CD14-positive monocyte (primary cell): Measurements from ENCODE around the gene SLC22A14. TPM values are rescaled to one million over a fixed set of nuclear protein-coding genes. Genes with fewer than 3 reads are reported as not detected.

ENCODE experiments used
- DNase-seq, 3 donors: peaks; one replicate each; pipeline ENCODE4 v3.0.0-alpha.2; 2011 to 2022
- H2AFZ ChIP-seq: 2 replicates; pipeline ENCODE4 v1.6.0; 2012; ENCODE audit warnings: mild to moderate bottlenecking, low read depth, low read length, inconsistent platforms; ENCODE audit not compliant: insufficient read depth, poor library complexity, severe bottlenecking
- H3K27ac ChIP-seq, 2 donors: 1 replicate in 1 of 2; 2 replicates in 1 of 2; pipeline ENCODE4 v1.5.1; 2012 to 2013; ENCODE audit warnings: low read length in 2 of 2, control low read depth in 1 of 2, inconsistent platforms in 1 of 2, low read depth in 1 of 2, mild to moderate bottlenecking in 1 of 2
- H3K27me3 ChIP-seq, 2 donors: one replicate each; pipeline versions ENCODE4 v1.6.0 to v1.6.1; 2011 to 2013; ENCODE audit warnings: low read length in 2 of 2; ENCODE audit not compliant: control insufficient read depth in 2 of 2, insufficient read depth in 2 of 2
- H3K36me3 ChIP-seq, 2 donors: replicated peaks in 1 of 2; 1 replicate in 1 of 2; 2 replicates in 1 of 2; pipeline versions ENCODE4 v1.5.1 to v1.6.1; 2012 to 2013; ENCODE audit warnings: low read length in 2 of 2, control low read depth in 1 of 2, inconsistent platforms in 1 of 2, mild to moderate bottlenecking in 1 of 2; ENCODE audit not compliant: insufficient read depth in 2 of 2, control insufficient read depth in 1 of 2
- H3K4me1 ChIP-seq, 2 donors: 1 replicate in 1 of 2; 2 replicates in 1 of 2; pipeline versions ENCODE4 v1.5.1 to v1.6.1; 2012 to 2013; ENCODE audit warnings: low read length in 2 of 2, control low read depth in 1 of 2, inconsistent platforms in 1 of 2, mild to moderate bottlenecking in 1 of 2, moderate library complexity in 1 of 2; ENCODE audit not compliant: insufficient read depth in 2 of 2, control insufficient read depth in 1 of 2
- H3K4me2 ChIP-seq: replicated peaks from 2 replicates; pipeline ENCODE3; 2012; ENCODE audit warnings: low read length, moderate library complexity, mild to moderate bottlenecking; ENCODE audit not compliant: poor library complexity, severe bottlenecking; ENCODE audit errors: extremely low read depth
- H3K4me3 ChIP-seq, 3 experiments: fragments of 200-600 bp in 1 of 3; sonication (generic) in 1 of 3; replicated peaks in 1 of 3; 1 replicate in 2 of 3; 2 replicates in 1 of 3; pipeline ENCODE4 v1.5.1; 2011 to 2013; ENCODE audit warnings: low read length in 3 of 3, mild to moderate bottlenecking in 3 of 3, control low read depth in 2 of 3, low read depth in 2 of 3, inconsistent platforms in 1 of 3, moderate library complexity in 1 of 3
- H3K79me2 ChIP-seq: 2 replicates; pipeline ENCODE4 v1.6.0; 2012; ENCODE audit warnings: mild to moderate bottlenecking, control low read depth, inconsistent platforms, low read length, moderate library complexity; ENCODE audit not compliant: insufficient read depth
- H3K9ac ChIP-seq: 2 replicates; pipeline ENCODE4 v1.6.0; 2017; ENCODE audit warnings: low read length, mild to moderate bottlenecking; ENCODE audit not compliant: insufficient read depth, poor library complexity, severe bottlenecking
- H3K9me3 ChIP-seq, 2 donors: replicated peaks in 1 of 2; 1 replicate in 1 of 2; 2 replicates in 1 of 2; pipeline versions ENCODE4 v1.5.1 to v1.6.1; 2012 to 2013; ENCODE audit warnings: low read length in 2 of 2, control low read depth in 1 of 2; ENCODE audit not compliant: control insufficient read depth in 1 of 2, insufficient read depth in 1 of 2
- H4K20me1 ChIP-seq: 2 replicates; pipeline ENCODE4 v1.6.0; 2012; ENCODE audit warnings: mild to moderate bottlenecking, low read length, control low read depth, moderate library complexity; ENCODE audit not compliant: insufficient read depth
- H3K27ac Mint-ChIP-seq, 7 donors: one replicate each; pipeline ENCODE4 v1.8.0; 2020; ENCODE audit warnings: mild to moderate bottlenecking in 7 of 7, mixed read lengths in 7 of 7, moderate library complexity in 6 of 7, inconsistent platforms in 2 of 7
- H3K27me3 Mint-ChIP-seq, 3 donors: one replicate each; pipeline ENCODE4 v1.8.0; 2021 to 2022; ENCODE audit warnings: low read depth in 3 of 3, mild to moderate bottlenecking in 3 of 3, mixed read lengths in 3 of 3, moderate library complexity in 3 of 3, inconsistent platforms in 1 of 3
- H3K36me3 Mint-ChIP-seq, 2 donors: one replicate each; pipeline ENCODE4 v1.8.0; 2020; ENCODE audit warnings: mixed read lengths in 2 of 2, inconsistent platforms in 1 of 2, mild to moderate bottlenecking in 1 of 2
- H3K4me1 Mint-ChIP-seq: one replicate; pipeline ENCODE4 v1.8.0; 2020; ENCODE audit warnings: mild to moderate bottlenecking, mixed read lengths
- H3K4me3 Mint-ChIP-seq, 2 donors: one replicate each; pipeline ENCODE4 v1.8.0; 2020; ENCODE audit warnings: mild to moderate bottlenecking in 2 of 2, mixed read lengths in 2 of 2, moderate library complexity in 1 of 2
- H3K9me3 Mint-ChIP-seq, 7 donors: one replicate each; pipeline ENCODE4 v1.8.0; 2020 to 2022; ENCODE audit warnings: mixed read lengths in 7 of 7, mild to moderate bottlenecking in 6 of 7, moderate library complexity in 6 of 7, inconsistent platforms in 2 of 7
- CTCF ChIP-seq: fragments of 200-600 bp; IDR thresholded peaks from one replicate; pipeline ENCODE4 v1.8.0; 2022; ENCODE audit warnings: antibody characterized with exemption, mild to moderate bottlenecking
- WGBS: methylation state at CpG from one replicate; pipeline ENCODE4 v1.1.5; 2013; ENCODE audit warnings: missing lambda C conversion rate; ENCODE audit not compliant: insufficient coverage; 5-methylcytosine and 5-hydroxymethylcytosine counted together
- intact Hi-C, 2 donors: fragments of 100-400 bp; cut with micrococcal nuclease; formaldehyde crosslinking; loops; one replicate each; pipeline versions ENCODE4 v1.15.0 to v1.15.1; 2023
- polyA plus RNA-seq, 3 donors: library from polyadenylated mRNA; depleted of rRNA in 1 of 3; unstranded in 2 of 3; stranded (reverse) in 1 of 3; fragments of 300-500 nt in 2 of 3; fragments of >200 nt in 1 of 3; fragmentation: Illumina TruSeq in 2 of 3; gene quantifications; 1 replicate in 2 of 3; 2 replicates in 1 of 3; pipeline ENCODE4 v1.2.3, GENCODE V29; 2012 to 2021

SLC22A14 gene
- polyA plus RNA-seq, 3 donors, result 0.45 TPM; not detected in 2

GRCh38 chr3:38266810-38267209, 15.3 kb upstream of the SLC22A14 start:
- no CpG with 5 or more reads among the region's 1 CpG for WGBS
- H3K9me3 ChIP-seq, result no peaks in the 10 kb centered on the region
- Mint-ChIP-seq H3K36me3 (peaks cover 0 to 5% of the 10 kb centered on the region in 2 donors), H3K4me3 (no peak overlapping the region), H3K4me1 (peaks cover 19% of the 10 kb centered on the region), H3K9me3 (peaks cover 0 to under 1% (median 0%) of the 10 kb centered on the region in 7 donors), H3K27ac (no peak overlapping the region), H3K27me3 (peaks cover 0 to 5% (median 1%) of the 10 kb centered on the region in 3 donors)
- no peaks in the 10 kb centered on the region for H3K79me2 ChIP-seq
- H2AFZ ChIP-seq, result no peak overlapping the region
- peaks cover 19 to 20% of the 10 kb centered on the region in 2 donors for H3K4me1 ChIP-seq
- H3K4me2 ChIP-seq, result no peak overlapping the region
- no peaks in the 10 kb centered on the region for H3K27me3 ChIP-seq
- intact Hi-C loops, result no loop called here
- no peaks in the 10 kb centered on the region for H4K20me1 ChIP-seq
- no peak overlapping the region for H3K9ac ChIP-seq
- no peak overlapping the region for H3K4me3 ChIP-seq
- TF ChIP-seq CTCF, result no peak
- no peak overlapping the region for H3K27ac ChIP-seq
- H3K36me3 ChIP-seq, result no peaks in the 10 kb centered on the region
- no peak for DNase-seq

GRCh38 chr3:38267662-38268061, 14.4 kb upstream of the SLC22A14 start:
- H2AFZ ChIP-seq, result no peak overlapping the region
- H3K4me3 Mint-ChIP-seq, result no peak overlapping the region
- H3K27ac ChIP-seq, result peak overlapping the region in 1 of 2 donors; percentile 75
- TF ChIP-seq CTCF, result no peak
- peak overlapping the region; percentile 76 for H3K4me2 ChIP-seq
- H3K27me3 ChIP-seq, result no peaks in the 10 kb centered on the region
- peak overlapping the region in 1 of 3 experiments; percentile 71 for H3K4me3 ChIP-seq
- peaks cover 19 to 20% of the 10 kb centered on the region in 2 donors for H3K4me1 ChIP-seq
- H3K4me1 Mint-ChIP-seq, result peaks cover 19% of the 10 kb centered on the region
- no peaks in the 10 kb centered on the region for H3K36me3 ChIP-seq
- H3K27ac Mint-ChIP-seq, result peak overlapping the region in 5 of 7 donors; percentile 40 to 80 (median 66)
- no peaks in the 10 kb centered on the region for H4K20me1 ChIP-seq
- intact Hi-C loops, result no loop called here
- H3K9me3 ChIP-seq, result no peaks in the 10 kb centered on the region
- no peak for DNase-seq
- WGBS, result 8% methylated on average over 2 of the region's 2 CpGs
- H3K27me3 Mint-ChIP-seq, result peaks cover 0 to 5% (median 3%) of the 10 kb centered on the region in 3 donors
- peaks cover 0 to 5% of the 10 kb centered on the region in 2 donors for H3K36me3 Mint-ChIP-seq
- H3K79me2 ChIP-seq, result no peaks in the 10 kb centered on the region
- no peaks in the 10 kb centered on the region for H3K9me3 Mint-ChIP-seq
- no peak overlapping the region for H3K9ac ChIP-seq
